Peyer's patch (tissue), 4 donors: ENCODE measurements around the gene MPC1.

Experiments used
- POLR2A ChIP-seq, 2 donors: fragments of 450-650 bp; IDR thresholded peaks; one replicate each; pipeline ENCODE4 v1.5.1; 2017; ENCODE audit warnings: antibody characterized with exemption in 2 of 2, mild to moderate bottlenecking in 2 of 2, moderate library complexity in 2 of 2
- TF ChIP-seq, protein P1 (sequence below), 6 experiments: fragments of 450-650 bp in 4 of 6; fragments of 200-600 bp in 2 of 6; sonication (generic) in 1 of 6; IDR thresholded peaks; one replicate each; pipeline ENCODE4 v1.5.1; 2017 to 2019; ENCODE audit warnings: antibody characterized with exemption in 6 of 6, mild to moderate bottlenecking in 3 of 6, moderate library complexity in 1 of 6

DNA sequence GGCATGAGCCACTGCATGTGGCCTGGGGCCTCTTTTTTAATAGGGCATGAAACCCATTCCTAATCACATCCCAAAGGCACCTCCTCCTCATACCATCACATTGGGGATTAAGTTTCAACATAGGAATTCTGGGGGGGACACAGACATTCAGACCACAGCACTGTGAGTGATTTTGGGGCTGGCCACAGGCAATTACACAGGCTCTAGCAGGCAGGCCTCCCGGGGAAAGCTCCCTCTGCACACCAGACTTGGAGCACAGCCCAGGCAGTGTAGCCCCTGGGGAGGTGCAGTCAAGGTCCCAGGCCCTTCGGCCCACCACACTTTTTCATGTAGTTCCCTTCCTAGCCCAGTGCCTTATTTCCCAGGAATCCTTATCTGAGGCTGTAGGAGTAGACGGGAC is 45.9 kb downstream of the MPC1 start:
- TF ChIP-seq, protein P1, sequence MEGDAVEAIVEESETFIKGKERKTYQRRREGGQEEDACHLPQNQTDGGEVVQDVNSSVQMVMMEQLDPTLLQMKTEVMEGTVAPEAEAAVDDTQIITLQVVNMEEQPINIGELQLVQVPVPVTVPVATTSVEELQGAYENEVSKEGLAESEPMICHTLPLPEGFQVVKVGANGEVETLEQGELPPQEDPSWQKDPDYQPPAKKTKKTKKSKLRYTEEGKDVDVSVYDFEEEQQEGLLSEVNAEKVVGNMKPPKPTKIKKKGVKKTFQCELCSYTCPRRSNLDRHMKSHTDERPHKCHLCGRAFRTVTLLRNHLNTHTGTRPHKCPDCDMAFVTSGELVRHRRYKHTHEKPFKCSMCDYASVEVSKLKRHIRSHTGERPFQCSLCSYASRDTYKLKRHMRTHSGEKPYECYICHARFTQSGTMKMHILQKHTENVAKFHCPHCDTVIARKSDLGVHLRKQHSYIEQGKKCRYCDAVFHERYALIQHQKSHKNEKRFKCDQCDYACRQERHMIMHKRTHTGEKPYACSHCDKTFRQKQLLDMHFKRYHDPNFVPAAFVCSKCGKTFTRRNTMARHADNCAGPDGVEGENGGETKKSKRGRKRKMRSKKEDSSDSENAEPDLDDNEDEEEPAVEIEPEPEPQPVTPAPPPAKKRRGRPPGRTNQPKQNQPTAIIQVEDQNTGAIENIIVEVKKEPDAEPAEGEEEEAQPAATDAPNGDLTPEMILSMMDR (IDR thresholded peaks at IDR 0.05), result no peak
- no peak for TF ChIP-seq POLR2A (IDR thresholded peaks at IDR 0.05)
